GM23338 (cell line): ENCODE data around the gene KRTAP12-4.

ENCODE experiments used
- CREB1 ChIP-seq: fragments of 250-450 bp; sonication (Bioruptor Pico); IDR thresholded peaks from 2 replicates; pipeline ENCODE4 v1.5.0; 2020; ENCODE audit warnings: low read depth, mild to moderate bottlenecking, moderate library complexity
- EZH2 ChIP-seq: fragments of 200-600 bp; sonication (generic); IDR thresholded peaks from one replicate; pipeline ENCODE4 v1.8.0; 2017; ENCODE audit warnings: antibody characterized with exemption, mild to moderate bottlenecking, low read depth; ENCODE audit not compliant: unreplicated experiment
- EZH2phosphoT487 ChIP-seq: fragments of 200-600 bp; sonication (generic); IDR thresholded peaks from one replicate; pipeline ENCODE4 v1.8.1; 2018; ENCODE audit warnings: antibody characterized with exemption; ENCODE audit not compliant: unreplicated experiment
- JUNB ChIP-seq: IDR thresholded peaks from one replicate; pipeline ENCODE4 v1.6.1; 2016; ENCODE audit warnings: antibody characterized with exemption; ENCODE audit not compliant: unreplicated experiment
- POLR2AphosphoS5 ChIP-seq: IDR thresholded peaks from 2 replicates; pipeline ENCODE4 v1.6.1; 2016; ENCODE audit warnings: antibody characterized with exemption, low read depth
- STAT1 ChIP-seq: IDR thresholded peaks from one replicate; pipeline ENCODE4 v1.6.1; 2016; ENCODE audit warnings: antibody characterized with exemption; ENCODE audit not compliant: unreplicated experiment
- ZNF114 ChIP-seq: fragments of 250-450 bp; sonication (Bioruptor Pico); IDR thresholded peaks from 2 replicates; pipeline ENCODE4 v1.5.0; 2020; ENCODE audit warnings: mild to moderate bottlenecking, moderate library complexity
- TF ChIP-seq, protein P1 (sequence below), 2 experiments: fragments of 200-600 bp in 1 of 2; sonication (generic) in 1 of 2; conservative IDR thresholded peaks; 2 replicates each; pipeline versions ENCODE4 v1.5.1 to v1.6.1; 2016 to 2017; ENCODE audit warnings: antibody characterized with exemption in 2 of 2, low read depth in 2 of 2, mild to moderate bottlenecking in 2 of 2, moderate library complexity in 1 of 2
- TF ChIP-seq, protein P2 (sequence below): IDR thresholded peaks from one replicate; pipeline ENCODE4 v1.6.1; 2018; ENCODE audit warnings: antibody characterized with exemption; ENCODE audit not compliant: unreplicated experiment
- TF ChIP-seq, protein P3 (sequence below): fragments of 250-450 bp; sonication (Bioruptor Pico); IDR thresholded peaks from 2 replicates; pipeline ENCODE4 v1.5.0; 2020; ENCODE audit warnings: mild to moderate bottlenecking, moderate library complexity
- TF ChIP-seq, protein P4 (sequence below): IDR thresholded peaks from 2 replicates; pipeline ENCODE4 v1.6.1; 2016; ENCODE audit warnings: antibody characterized with exemption

DNA sequence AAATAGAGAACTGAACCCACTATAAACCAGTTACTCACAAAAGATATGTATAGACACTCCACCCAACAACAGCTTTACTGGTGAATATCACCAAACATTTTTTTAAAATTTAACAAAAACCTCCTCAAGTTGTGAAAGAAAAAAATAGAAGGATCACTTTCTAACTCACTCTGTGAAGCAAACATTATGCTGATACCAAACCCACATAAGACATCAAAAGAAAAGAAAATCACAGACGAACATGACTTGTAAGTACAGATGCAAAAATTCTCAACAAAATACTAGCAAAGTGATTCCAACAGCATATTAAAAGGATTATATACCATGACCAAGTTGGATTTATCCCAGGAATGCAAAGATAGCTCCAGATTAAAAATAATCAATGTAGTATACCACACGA is 37.2 kb upstream of the KRTAP12-4 start:
- TF ChIP-seq, protein P1, sequence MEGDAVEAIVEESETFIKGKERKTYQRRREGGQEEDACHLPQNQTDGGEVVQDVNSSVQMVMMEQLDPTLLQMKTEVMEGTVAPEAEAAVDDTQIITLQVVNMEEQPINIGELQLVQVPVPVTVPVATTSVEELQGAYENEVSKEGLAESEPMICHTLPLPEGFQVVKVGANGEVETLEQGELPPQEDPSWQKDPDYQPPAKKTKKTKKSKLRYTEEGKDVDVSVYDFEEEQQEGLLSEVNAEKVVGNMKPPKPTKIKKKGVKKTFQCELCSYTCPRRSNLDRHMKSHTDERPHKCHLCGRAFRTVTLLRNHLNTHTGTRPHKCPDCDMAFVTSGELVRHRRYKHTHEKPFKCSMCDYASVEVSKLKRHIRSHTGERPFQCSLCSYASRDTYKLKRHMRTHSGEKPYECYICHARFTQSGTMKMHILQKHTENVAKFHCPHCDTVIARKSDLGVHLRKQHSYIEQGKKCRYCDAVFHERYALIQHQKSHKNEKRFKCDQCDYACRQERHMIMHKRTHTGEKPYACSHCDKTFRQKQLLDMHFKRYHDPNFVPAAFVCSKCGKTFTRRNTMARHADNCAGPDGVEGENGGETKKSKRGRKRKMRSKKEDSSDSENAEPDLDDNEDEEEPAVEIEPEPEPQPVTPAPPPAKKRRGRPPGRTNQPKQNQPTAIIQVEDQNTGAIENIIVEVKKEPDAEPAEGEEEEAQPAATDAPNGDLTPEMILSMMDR (conservative IDR thresholded peaks at IDR 0.05; ENCODE audit: low read depth in 2 of 2) = no peak
- TF ChIP-seq EZH2phosphoT487 (no peak), CREB1 (CRISPR knock-in tag) (no peak), POLR2AphosphoS5 (no peak), EZH2 (no peak), ZNF114 (CRISPR knock-in tag) (no peak), JUNB (no peak), STAT1 (no peak)
- TF ChIP-seq, protein P2, sequence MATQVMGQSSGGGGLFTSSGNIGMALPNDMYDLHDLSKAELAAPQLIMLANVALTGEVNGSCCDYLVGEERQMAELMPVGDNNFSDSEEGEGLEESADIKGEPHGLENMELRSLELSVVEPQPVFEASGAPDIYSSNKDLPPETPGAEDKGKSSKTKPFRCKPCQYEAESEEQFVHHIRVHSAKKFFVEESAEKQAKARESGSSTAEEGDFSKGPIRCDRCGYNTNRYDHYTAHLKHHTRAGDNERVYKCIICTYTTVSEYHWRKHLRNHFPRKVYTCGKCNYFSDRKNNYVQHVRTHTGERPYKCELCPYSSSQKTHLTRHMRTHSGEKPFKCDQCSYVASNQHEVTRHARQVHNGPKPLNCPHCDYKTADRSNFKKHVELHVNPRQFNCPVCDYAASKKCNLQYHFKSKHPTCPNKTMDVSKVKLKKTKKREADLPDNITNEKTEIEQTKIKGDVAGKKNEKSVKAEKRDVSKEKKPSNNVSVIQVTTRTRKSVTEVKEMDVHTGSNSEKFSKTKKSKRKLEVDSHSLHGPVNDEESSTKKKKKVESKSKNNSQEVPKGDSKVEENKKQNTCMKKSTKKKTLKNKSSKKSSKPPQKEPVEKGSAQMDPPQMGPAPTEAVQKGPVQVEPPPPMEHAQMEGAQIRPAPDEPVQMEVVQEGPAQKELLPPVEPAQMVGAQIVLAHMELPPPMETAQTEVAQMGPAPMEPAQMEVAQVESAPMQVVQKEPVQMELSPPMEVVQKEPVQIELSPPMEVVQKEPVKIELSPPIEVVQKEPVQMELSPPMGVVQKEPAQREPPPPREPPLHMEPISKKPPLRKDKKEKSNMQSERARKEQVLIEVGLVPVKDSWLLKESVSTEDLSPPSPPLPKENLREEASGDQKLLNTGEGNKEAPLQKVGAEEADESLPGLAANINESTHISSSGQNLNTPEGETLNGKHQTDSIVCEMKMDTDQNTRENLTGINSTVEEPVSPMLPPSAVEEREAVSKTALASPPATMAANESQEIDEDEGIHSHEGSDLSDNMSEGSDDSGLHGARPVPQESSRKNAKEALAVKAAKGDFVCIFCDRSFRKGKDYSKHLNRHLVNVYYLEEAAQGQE = no peak
- TF ChIP-seq, protein P3, sequence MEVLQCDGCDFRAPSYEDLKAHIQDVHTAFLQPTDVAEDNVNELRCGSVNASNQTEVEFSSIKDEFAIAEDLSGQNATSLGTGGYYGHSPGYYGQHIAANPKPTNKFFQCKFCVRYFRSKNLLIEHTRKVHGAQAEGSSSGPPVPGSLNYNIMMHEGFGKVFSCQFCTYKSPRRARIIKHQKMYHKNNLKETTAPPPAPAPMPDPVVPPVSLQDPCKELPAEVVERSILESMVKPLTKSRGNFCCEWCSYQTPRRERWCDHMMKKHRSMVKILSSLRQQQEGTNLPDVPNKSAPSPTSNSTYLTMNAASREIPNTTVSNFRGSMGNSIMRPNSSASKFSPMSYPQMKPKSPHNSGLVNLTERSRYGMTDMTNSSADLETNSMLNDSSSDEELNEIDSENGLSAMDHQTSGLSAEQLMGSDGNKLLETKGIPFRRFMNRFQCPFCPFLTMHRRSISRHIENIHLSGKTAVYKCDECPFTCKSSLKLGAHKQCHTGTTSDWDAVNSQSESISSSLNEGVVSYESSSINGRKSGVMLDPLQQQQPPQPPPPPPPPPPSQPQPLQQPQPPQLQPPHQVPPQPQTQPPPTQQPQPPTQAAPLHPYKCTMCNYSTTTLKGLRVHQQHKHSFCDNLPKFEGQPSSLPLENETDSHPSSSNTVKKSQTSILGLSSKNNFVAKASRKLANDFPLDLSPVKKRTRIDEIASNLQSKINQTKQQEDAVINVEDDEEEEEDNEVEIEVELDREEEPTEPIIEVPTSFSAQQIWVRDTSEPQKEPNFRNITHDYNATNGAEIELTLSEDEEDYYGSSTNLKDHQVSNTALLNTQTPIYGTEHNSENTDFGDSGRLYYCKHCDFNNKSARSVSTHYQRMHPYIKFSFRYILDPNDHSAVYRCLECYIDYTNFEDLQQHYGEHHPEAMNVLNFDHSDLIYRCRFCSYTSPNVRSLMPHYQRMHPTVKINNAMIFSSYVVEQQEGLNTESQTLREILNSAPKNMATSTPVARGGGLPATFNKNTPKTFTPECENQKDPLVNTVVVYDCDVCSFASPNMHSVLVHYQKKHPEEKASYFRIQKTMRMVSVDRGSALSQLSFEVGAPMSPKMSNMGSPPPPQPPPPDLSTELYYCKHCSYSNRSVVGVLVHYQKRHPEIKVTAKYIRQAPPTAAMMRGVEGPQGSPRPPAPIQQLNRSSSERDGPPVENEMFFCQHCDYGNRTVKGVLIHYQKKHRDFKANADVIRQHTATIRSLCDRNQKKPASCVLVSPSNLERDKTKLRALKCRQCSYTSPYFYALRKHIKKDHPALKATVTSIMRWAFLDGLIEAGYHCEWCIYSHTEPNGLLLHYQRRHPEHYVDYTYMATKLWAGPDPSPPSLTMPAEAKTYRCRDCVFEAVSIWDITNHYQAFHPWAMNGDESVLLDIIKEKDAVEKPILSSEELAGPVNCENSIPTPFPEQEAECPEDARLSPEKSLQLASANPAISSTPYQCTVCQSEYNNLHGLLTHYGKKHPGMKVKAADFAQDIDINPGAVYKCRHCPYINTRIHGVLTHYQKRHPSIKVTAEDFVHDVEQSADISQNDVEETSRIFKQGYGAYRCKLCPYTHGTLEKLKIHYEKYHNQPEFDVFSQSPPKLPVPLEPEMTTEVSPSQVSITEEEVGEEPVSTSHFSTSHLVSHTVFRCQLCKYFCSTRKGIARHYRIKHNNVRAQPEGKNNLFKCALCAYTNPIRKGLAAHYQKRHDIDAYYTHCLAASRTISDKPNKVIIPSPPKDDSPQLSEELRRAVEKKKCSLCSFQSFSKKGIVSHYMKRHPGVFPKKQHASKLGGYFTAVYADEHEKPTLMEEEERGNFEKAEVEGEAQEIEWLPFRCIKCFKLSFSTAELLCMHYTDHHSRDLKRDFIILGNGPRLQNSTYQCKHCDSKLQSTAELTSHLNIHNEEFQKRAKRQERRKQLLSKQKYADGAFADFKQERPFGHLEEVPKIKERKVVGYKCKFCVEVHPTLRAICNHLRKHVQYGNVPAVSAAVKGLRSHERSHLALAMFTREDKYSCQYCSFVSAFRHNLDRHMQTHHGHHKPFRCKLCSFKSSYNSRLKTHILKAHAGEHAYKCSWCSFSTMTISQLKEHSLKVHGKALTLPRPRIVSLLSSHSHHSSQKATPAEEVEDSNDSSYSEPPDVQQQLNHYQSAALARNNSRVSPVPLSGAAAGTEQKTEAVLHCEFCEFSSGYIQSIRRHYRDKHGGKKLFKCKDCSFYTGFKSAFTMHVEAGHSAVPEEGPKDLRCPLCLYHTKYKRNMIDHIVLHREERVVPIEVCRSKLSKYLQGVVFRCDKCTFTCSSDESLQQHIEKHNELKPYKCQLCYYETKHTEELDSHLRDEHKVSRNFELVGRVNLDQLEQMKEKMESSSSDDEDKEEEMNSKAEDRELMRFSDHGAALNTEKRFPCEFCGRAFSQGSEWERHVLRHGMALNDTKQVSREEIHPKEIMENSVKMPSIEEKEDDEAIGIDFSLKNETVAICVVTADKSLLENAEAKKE (CRISPR knock-in tag) = no peak
- TF ChIP-seq, protein P4, sequence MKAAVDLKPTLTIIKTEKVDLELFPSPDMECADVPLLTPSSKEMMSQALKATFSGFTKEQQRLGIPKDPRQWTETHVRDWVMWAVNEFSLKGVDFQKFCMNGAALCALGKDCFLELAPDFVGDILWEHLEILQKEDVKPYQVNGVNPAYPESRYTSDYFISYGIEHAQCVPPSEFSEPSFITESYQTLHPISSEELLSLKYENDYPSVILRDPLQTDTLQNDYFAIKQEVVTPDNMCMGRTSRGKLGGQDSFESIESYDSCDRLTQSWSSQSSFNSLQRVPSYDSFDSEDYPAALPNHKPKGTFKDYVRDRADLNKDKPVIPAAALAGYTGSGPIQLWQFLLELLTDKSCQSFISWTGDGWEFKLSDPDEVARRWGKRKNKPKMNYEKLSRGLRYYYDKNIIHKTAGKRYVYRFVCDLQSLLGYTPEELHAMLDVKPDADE = no peak
